IPS DF 19.7 (cell line): ENCODE measurements around the gene RFTN1.
"Not testable (repeated sequence)": the region's sequence is repeated elsewhere in the genome, so short reads cannot be mapped to it uniquely, and the experiment has no call there.

Source experiments
- DNase-seq: peaks from one replicate; pipeline ENCODE4 v3.0.0-alpha.2; 2013; ENCODE audit warnings: low read depth, low spot score

Gene RFTN1

DNA sequence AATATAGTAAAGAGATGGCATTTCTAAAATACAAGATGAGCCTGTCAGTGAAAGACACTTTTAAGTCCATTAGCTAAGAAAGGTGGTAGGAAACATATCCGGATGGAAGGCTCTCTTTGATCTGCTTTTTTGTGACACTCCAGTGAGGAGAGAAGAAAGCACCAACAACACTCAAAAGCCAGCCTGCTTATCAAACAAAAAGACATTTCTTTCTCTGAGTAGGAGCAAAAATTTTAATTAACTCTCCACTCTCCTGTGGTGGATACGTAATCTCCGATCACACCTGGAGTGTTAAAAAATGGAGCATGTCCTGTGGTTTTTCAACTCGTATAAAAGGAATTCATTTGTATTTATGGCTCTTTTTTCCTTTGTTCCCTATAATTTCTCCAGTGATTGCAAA, 183.1 kb downstream of the RFTN1 start:
- no peak for DNase-seq

DNA sequence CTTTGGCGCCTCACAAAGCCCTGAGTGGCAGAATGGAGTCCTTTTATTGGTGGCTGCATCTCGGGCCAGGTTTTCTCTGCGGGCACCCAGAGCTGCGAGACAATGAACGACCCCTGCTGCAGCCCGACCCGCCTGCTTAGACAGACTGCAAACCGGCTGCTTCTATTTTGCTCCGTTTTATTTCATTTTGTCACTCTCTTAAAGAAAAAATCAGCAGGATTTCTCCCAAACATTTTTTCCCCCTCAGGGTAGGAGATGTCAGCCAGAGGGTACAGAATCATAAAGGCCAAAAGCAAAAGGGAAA, 183.7 kb downstream of the RFTN1 start:
- no peak for DNase-seq

DNA sequence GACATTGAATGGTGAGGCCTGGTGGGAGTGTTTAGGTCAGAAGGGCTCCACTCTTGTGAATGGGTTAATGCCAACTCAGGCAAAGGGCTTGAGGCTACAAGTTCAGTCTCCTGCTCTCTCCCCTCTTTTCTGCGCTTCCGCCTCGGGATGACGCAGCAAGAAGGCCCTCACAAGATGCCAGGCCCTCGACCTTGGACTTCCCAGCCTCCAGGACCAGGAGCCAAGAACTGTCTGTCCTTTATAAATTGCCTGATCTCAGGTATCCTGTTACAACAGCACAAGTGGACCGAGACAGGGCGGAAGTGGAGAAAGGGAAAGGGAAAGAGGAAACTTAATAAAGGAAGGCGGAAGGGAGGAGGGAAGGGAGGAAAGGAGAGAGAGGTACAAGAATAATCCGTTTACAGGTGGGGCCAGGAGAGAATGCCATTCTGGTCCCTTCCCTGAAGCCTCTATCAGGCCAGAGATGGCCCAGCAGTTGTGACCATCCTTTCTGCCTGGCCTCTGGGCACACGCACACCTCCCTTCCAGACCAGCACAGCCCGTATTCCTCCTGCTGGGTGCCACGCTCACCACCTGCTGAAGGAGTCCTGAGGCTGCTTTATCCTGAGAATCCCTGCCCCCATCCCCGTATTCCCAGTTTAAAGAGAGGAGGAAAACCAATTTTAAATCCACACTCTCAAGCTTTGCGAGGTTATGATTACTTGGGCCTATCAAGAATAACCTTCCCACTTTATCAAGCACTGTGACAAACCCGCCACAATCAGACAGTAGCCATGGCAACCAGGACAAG, 184.3 kb downstream of the RFTN1 start:
- DNase-seq: no peak

DNA sequence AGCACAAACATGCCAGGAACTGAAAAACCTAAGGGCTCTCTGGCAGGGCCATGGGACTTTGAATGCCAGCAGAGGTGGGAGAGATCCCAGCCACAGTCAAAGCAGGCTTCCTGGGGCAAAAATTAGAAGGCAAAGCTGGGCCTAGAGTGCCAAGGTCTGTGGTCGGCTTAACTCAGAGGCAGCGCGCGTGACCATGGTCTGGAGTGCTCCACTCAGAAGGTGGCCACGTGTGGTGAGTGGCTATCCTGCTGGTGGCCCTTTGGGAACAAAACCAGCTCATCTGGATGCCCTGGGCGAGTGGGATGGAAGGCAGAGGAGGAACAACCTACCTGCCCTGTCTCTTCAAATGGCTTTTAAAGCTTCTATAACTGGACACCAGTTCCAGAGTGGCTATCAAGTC, 185.4 kb downstream of the RFTN1 start:
- DNase-seq: no peak

DNA sequence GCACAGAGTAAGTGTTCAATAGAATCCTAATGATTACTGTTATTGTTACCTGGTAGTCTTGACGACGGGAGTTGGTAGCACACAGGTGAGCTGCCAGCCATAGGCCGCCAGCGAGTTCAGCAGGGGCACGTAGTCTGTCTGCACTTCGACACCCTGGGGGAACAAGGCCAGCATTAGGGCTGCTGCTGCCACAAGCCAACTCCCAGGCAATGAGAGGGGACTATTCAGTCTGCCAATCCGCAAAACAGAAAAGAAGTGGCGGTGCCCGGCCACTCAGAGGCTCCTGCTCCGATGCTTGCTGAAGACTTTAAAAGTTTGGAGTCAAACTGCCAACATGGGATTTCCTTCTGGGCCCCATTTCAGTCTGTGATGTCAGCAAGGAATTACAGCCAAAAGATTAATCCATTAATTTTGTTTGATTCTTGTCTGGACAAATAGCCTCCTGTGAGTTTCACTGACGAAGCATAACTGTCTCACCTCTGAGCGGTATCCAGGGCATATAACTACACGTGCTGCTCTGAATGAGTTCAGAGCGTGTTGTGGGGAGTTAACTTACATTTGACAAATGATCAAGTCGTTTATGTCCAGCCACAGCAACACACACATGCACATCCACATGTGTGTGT, 186.7 kb downstream of the RFTN1 start:
- DNase-seq: no peak

DNA sequence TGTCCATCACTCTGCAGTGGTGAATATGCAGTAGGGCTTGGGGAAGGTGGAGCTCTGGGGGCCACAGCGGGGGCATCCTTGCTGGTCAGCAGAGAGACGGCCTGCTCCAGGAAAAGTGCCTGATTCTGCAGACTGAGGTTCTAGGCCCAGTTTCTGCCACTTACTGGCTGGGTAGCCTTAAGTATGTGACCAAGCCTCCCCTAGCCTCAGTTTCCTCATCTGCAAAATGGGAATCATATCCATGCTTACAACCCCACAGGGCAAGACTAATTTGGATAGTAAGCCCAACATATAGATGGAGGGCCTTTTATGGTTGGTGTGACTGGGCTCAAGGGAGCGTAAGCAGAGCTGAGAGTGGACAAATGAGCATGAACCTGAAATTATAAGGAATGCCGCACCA, 187.6 kb downstream of the RFTN1 start:
- DNase-seq: no peak

DNA sequence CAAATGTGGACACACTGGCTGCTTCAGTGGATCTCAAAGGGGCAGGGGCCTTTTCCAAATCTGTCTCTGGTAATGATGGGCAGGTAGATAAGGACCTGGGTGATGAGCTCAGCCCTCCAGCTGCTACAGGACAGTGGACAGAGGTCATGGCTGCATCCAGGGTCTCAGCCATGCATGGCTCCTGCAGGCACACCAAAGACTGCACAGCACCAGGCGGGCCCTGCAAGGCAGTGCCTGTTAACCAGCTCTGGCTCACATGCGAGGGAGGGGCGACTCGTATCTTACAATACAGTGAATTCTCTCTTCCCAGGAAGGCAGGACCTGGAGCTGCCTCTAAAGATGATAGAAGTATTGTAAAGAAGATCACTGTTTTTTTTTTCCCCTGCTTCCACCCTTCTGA, 189.8 kb downstream of the RFTN1 start:
- no peak for DNase-seq

DNA sequence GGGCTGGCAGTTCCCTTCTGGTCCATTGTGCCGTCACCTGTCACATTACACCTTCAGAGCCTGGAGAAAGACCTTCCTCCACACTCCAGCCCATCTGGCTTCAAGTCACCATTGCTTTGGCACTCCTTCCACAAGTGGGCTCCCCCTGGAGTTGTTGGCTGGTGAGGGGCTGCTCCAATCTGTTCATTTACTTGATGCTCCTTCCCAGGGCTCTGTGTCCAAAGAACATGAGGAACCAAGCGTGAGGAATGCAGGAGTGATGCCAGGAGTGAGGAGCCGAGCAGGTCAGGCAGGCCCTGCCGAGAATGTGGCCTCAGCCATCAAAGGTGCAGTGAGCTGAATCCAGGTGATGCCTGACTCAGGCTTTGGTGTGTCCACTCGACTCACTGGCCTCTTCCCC, 191.3 kb downstream of the RFTN1 start:
- DNase-seq: no peak

DNA sequence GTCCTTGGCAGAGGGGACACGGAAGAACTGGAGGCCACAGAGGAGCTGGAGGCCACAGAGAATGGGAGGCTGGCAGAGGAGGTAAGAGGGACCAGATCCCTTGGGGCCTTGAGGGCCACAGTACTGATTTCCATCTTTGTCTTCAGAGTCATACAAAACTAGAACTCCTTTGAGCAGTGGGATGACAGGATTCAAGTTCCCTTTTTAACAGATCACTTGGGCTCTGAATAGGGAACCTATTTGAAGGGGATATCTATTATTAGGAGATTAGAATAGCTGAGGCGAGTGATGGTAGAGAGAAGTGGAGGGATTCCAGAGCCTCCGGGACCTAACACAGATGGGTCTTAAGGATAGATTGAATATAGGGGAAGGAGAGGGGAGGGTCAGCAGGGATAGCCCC, 192.8 kb downstream of the RFTN1 start:
- DNase-seq: no peak

DNA sequence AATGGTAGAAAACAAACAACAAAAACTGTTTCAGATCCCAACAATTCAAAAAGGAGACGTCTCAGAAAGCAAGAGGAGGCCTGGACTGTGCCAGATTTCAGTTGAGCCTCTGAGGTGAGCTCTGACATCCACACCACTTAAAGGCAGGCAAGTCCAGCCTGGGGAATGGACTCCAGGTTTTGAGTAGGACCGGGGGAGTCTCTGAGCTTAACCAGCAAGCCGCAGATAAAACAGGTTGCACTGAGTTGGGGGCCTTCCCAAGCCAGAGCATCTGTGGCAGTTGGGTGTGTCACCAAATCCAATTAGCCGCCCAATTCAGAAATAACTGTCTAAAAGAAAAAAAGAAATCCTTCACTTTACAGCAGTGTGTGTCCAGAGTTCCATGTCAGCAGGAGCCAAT, 193.8 kb downstream of the RFTN1 start:
- DNase-seq: no peak

DNA sequence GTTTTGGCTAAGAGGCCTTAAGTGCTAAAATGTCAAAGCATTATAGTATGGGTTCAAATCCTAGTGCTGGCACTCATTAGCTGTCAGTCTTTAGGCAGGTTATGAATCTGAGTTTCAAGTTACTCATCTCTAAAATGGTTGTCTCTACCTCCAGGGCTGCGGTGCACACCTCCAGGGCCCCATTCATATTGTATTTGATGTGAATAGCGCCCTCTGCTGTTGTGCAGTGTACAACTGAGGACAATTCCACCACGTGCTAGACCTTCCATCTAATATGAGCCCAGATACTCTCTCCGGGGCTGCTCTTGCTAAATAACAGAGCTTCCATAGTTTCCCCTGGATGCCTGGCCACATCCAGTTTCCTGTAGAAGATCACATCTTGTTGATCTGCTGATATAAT, 194.2 kb downstream of the RFTN1 start:
- DNase-seq: no peak

DNA sequence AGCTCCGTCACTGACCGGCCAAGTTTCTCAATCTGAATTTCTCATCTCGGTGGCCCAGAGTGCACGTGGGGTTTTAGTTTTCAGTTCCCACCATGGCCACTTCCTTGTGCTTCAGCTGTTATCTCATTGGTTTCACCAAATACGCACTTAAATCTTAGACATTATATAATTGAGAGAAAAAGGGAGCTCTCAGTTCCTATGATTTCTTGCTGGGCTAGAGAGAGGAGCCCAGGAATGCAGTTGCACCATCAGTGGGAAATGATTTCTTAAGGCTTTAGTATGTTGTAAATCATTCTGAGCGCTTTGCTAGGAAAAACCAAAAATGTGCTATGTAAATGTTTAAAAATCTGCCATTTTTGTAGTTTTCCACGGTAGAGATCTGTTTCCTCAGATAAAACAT, 195.3 kb downstream of the RFTN1 start:
- no peak for DNase-seq

DNA sequence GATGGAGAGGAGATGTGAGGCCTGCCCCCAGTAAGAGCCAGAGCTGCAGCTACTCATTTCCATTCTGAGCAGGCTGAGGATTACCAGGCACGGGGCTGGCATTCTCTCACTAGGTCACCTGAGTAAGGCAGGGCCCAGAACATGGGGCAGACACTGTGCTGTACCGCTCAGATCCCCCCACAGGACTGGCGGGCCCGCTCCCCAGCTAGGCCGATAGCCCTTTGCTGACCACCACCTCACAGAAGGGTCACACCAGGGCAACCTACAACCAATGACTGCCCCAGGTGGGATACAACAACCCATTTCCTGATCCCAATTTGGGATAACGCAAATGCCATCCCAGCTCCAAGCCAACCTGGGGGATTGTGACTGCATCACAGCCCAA, 195.9 kb downstream of the RFTN1 start:
- DNase-seq: no peak

DNA sequence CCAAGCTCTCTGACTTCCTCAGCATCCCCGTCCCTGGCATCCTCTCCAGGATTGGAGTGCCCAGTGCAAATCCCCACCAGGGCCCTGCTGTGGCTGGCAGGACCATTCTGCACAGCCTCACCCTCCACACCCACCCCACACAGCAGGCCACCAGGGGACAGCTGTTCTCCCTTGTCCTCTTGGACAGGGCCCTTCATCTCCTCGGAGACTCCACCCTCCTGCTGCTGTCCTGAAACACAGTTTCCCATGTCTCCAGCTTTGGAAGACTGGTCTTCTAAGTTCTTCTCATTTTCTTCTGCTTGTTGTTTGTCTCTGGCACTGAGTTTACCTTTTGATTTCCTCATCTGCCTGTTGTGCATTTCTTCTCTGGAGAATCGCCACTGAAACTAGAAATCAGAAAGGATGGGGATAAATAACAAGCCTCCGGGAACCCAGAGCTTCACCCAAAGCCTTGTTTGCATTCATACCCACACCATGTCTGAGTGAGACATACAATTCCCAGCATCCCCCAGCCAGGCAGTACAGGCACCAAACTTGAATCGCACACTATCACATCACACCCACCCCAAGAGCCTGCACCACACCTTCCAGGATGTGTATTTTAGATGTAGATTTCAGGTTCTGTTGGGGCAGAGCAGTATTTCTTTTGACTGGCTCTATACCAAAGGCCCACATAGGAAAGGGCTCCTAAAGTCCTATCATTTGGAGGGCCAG, 196.5 kb downstream of the RFTN1 start:
- no peak for DNase-seq

DNA sequence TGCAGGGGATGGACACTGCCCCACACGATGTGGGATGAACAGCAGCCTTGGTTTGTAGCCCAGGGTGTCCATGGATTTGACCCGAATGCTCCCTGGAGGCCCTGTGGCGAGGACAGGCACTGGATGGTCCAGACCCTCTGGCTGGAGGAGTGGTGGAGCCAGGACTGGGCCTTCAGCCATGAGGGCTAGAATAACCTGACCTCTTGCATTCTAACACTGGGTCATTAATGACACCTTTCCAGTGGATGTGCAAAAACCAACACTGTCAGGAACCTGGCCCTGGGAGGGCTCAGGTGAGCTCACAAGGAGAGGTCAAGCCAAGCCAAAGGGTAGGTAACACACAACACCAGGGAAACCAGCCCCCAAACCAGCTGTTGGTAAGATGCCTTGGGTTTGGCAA, 197.1 kb downstream of the RFTN1 start:
- no peak for DNase-seq

DNA sequence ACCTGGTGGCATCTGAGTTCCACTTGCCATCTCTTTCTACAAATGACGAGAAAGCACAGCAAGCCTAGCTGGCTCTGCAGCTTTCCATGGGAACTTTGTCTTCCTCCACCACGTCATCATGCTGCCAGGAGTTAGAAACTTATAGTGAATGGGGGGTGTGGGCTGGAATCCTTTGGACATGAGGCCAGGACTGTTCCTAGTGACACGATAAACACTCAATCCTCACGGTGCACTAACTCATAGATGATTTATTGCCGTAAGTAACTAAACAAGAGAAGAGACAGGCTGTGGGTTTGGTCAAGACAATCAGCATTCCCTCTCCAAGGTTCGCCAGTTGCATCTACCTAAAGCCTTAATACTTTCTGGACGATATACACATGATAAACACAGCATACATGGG, 197.9 kb downstream of the RFTN1 start:
- no peak for DNase-seq

DNA sequence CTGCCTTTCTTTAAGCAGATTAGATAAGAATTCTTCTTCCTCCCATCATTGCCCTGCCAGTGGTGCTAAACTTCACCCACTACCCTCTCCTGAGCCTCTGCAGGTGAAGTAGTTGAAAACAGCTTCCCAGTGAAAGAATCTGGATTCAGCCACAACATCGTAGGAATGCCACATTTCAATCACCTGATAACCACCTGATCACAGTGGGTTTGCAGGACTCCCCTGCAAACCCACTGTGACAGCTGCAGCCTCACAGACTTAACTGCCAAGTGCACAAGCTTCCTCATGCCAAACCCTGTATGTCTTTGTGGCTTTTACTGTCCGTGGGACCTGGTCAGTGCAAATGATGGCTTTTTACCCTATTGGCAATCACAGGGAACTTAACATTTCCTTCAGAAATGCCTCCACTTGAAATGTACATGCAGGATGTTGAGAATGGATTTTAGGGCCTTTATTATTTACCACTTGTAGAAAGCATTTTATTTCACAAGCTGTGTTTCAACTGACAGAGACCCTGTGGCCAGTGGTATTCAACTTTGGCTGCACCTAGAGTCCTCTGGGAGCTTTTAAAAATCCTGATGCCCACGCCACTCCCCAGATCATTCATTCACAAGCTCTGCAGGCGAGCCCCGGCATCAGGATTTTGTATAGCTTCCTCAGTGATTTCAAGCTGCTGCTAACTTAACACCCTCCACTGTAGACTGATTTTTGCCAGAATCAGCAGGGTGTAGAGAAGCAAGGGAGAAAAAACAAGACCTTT, 199.4 kb downstream of the RFTN1 start:
- no peak for DNase-seq

DNA sequence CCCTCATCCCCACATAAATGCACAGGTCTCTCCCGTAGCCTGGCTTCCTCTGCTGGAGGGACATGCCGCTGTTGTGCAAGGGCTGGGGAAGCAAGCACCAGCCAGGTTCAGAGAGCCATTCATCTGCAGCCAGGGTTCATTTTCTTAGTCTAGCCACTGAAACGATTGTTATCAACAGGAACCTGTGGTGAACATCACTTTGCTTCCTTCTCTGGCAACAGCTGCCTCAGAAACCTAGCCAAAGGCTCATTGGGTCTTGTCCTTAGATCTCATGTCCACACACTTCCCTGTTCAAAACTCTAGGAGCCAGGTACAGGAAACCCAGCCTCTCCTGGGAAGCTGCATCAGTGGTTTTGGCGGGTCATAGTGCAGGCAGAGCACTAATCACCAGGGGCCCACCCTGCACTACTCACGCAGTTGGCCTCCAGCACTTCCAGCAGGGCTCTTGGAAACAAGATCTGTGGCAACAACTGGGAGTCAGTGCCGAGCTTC, 201.5 kb downstream of the RFTN1 start:
- no peak for DNase-seq

DNA sequence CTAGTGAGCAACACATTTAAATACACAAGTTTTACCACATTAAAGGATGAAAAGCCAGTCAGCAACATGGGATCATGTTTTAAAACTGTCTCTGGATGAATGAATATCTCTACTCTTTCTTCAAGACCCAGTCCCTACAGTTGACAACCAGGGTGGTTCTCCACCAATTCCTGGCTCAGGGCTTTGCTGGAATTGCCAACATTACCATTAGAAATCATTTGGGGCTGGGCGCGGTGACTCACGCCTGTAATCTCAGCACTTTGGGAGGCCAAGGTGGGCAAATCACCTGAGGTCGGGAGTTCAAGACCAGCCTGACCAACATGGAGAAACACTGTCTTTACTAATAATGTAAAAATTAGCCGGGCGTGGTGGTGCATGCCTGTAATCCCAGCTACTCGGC, 203.0 kb downstream of the RFTN1 start:
- DNase-seq: not testable (repeated sequence)

DNA sequence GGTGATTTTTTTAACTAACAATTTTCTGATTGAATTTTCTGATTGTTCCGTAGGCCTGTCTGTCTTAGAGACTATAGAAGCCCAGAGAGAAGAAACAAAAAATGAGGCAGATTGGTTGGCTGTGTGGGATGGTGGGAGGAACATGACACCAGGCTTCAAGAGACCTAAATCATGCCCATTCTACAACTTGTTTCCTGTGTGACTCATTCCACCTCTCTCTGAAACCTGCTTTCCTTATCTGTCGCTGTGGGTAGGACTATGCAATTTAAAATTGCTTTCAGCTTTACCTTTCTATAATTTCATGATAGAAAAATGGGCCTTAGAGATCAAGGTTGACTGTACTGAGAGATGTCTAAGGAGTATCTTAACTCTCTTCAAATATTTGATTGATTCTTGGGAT, 203.9 kb downstream of the RFTN1 start:
- no peak for DNase-seq

DNA sequence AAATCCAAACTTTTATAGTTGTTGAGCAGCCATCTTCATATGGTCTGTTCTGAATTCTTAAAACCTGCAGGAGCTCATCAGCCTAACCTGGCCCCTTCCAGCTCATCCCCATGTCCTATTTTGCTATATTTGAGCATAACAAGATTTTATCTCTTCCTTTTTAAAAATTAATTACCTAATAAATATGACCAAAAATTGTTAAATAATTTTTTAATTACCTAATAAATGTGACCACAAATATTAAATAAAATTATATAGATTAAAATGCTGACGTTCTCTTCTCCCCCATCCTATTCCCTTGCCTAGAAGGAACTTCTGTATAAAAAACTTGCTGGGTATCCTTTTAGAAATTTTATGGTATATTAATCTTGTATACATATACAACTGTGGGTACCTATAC, 204.8 kb downstream of the RFTN1 start:
- DNase-seq: no peak

DNA sequence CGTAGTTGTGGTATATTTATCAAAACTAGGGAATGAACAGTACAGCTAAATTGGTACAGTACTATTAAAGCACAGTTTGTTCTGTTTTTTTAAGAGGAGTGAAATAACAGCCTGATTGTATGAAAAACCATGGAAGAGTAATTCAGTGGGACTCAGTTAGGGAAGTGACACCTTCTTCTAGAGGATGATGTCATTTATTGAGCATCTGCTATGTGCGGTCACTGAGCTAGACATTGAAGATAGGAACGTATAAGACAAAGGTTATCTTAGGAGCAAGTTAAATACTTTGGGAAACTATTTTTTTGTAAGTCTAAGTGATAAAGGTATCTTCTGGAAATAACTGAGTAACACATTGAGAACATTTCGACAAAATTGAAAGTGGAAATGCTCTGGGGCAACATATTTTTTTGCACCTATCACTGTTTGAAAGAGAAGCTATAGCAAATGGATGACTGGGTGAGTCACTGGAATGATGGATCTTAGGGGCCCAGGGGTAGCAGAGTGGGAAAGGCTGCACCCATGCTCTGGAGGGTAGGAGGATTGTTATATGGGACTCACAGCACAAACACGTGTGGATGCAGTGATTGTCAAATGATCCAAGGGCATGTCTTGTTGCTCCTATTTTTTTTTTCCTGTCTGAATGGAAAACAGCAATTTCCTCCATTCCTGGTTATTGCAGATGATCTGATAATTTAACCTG, 205.5 kb downstream of the RFTN1 start:
- no peak for DNase-seq
